GM12872 (cell line): ENCODE data around the gene UBAC2.

Experiments used
- CTCF ChIP-seq: IDR thresholded peaks from 3 replicates; pipeline ENCODE4 v1.5.1; 2011; ENCODE audit warnings: low read depth, mild to moderate bottlenecking, low read length, moderate library complexity; ENCODE audit not compliant: insufficient read depth

The UBAC2 gene

DNA sequence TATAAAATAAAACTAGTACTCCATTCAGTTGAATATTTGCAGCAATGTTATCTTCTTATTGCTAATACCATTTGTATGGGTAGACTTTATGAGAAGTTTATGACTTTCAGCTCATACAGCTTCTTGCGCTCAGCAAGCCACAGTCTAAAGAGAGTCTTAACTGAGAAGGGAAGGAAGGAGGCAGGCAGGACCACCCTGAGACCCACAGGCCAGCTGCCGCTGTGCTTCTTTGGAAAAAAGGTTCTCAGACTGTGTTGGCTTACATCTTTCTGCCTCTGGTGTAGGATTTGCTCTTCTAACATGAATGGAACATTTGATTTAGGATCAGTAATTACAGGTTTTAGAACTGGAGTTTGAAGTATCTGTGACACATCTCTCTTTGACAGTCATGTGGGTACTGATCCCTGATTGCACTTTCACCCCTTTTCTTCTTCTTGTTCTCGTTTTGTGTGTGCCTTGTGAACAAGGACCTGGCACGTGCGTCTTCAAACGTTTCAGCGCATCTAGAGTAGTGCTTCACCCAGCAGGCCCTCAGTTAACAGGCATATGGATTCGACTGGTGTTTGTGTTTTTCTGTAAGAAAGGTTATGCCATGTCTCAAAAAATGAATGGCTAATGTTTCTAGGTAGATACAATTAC is 64.6 kb downstream of the UBAC2 start:
- TF ChIP-seq CTCF: no peak

GRCh38 chr13:99265821-99266426 is 65.3 kb downstream of the UBAC2 start:
- TF ChIP-seq CTCF: peak; percentile 52; the same call in 2 of the 3 replicates

GRCh38 chr13:99266827-99267226 is 66.2 kb downstream of the UBAC2 start:
- TF ChIP-seq CTCF: no peak

DNA sequence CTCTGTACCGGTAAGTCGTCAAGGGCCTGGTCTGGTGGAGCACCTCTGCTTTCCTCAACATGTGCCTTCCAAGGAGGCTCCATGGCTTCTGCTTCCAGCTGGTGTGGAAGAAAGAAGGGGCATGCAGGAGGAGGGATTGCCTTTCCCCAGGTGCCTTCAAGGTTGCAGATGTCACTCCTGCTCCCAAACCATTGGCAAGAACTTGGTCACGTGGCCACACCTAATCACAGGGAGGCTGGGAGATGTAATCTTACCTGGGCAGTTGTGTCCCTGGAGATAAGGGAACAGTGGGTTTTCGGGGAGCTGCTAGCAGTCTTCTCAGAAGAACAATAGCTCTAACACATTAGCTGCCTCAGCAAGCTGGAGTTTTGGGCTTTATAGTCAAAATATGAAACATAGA is 67.3 kb downstream of the UBAC2 start:
- no peak for TF ChIP-seq CTCF

DNA sequence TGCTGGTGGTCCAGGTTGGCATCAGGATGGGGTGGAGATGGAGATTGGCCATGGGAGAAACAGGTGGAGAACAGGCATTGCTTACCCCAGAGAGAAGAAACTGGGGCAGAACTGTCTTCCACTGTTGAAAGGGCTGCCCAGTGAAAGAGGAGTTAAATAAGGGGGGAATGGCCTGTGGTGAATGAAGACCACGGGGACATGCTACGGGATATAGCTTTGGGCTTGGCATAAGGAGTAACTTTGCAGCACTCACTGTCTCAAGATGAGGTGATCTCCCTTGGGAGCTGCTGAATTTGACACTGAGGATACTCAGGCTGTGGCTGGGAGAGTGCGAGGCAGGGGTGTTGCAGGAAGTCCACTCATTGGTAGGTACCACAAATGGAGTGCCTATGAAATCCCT is 68.2 kb downstream of the UBAC2 start:
- no peak for TF ChIP-seq CTCF

DNA sequence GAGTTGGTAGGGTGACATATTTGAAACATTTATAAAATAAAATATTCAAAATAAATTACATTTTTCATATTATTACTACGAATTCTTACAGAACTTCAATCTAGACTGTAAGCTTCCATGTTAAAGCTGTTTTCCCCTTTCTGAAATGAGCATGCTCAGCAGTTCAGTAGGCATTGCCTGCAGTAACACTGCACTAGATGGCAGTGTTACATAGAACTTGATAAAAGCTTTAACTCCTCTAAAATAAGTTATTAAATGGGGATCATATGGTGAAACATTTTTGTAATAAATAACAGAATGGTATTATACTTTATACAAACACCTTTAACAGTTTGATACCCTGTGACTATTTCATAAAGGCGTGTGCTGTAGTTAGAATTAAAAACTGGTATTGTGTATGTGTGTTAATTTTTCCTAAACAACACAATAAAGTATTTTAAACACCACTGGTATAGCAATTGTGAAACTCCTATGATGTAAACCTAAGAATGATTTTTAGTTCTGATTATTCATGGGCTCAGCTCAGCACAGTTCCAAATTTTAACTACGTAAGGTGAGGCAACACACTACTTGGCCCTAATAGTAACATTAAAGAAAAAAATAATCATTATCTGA is 69.1 kb downstream of the UBAC2 start:
- TF ChIP-seq CTCF: peak; percentile 64

DNA sequence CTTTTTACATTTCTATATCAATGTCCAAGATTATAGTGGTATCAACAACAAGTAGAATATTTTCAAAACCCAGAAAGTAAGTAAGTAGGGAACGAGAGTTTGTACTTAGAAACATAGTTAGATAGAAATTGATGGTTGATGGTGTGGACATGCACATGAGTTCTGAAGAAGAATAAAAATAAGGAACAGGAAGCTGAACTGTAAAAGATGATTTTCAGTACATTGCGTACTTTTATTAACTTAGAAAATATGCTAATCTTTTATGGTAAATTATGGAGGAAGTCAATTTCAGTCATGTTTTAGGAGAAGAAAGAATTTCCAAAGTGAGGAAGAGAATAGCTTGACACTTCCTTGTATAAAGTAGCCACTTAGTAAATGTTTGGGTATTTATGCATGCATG is 69.9 kb downstream of the UBAC2 start:
- TF ChIP-seq CTCF: no peak
